WTC11 (cell line): ENCODE measurements around the gene CAP1. TPM values are rescaled to one million over a fixed set of nuclear protein-coding genes. Genes with fewer than 3 reads are reported as not detected.

ENCODE experiments used
- AR ChIP-seq: fragments of 250-450 bp; sonication (Bioruptor Pico); IDR thresholded peaks from 2 replicates; pipeline ENCODE4 v1.9.0; 2021; ENCODE audit warnings: mild to moderate bottlenecking
- ARID4B ChIP-seq: sonication (generic); formaldehyde crosslinking; IDR thresholded peaks from 2 replicates; pipeline ENCODE4 v1.8.0; 2023; ENCODE audit warnings: missing genetic modification reagents, mild to moderate bottlenecking, borderline replicate concordance
- ATF3 ChIP-seq: sonication (generic); formaldehyde crosslinking; conservative IDR thresholded peaks from 2 replicates; pipeline ENCODE4 v1.8.1; 2022; ENCODE audit warnings: mild to moderate bottlenecking, missing genetic modification reagents
- ELF4 ChIP-seq: sonication (generic); formaldehyde crosslinking; IDR thresholded peaks from 2 replicates; pipeline ENCODE4 v1.8.1; 2022; ENCODE audit warnings: low read depth, mild to moderate bottlenecking, moderate library complexity, missing genetic modification reagents
- FOXP4 ChIP-seq: sonication (generic); formaldehyde crosslinking; IDR thresholded peaks from 2 replicates; pipeline ENCODE4 v1.8.0; 2022; ENCODE audit warnings: mild to moderate bottlenecking, missing genetic modification reagents
- GTF2I ChIP-seq: fragments of 250-450 bp; sonication (Bioruptor Pico); conservative IDR thresholded peaks from 2 replicates; pipeline ENCODE4 v1.4.0; 2021; ENCODE audit warnings: mild to moderate bottlenecking
- HMGA2 ChIP-seq: fragments of 250-450 bp; sonication (Bioruptor Pico); IDR thresholded peaks from 2 replicates; pipeline ENCODE4 v1.4.0; 2021; ENCODE audit warnings: mild to moderate bottlenecking, moderate library complexity
- MAX ChIP-seq: sonication (generic); formaldehyde crosslinking; IDR thresholded peaks from 2 replicates; pipeline ENCODE4 v1.8.0; 2022; ENCODE audit warnings: mild to moderate bottlenecking, missing genetic modification reagents
- MYBL2 ChIP-seq: sonication (generic); formaldehyde crosslinking; IDR thresholded peaks from 2 replicates; pipeline ENCODE4 v1.8.1; 2023; ENCODE audit warnings: mild to moderate bottlenecking, moderate library complexity, missing genetic modification reagents
- NFATC4 ChIP-seq: fragments of 250-450 bp; sonication (Bioruptor Pico); IDR thresholded peaks from 2 replicates; pipeline ENCODE4 v1.9.0; 2021; ENCODE audit warnings: mild to moderate bottlenecking
- NR3C1 ChIP-seq: sonication (generic); formaldehyde crosslinking; conservative IDR thresholded peaks from 2 replicates; pipeline ENCODE4 v1.8.1; 2023; ENCODE audit warnings: low read depth, mild to moderate bottlenecking, missing genetic modification reagents
- OVOL2 ChIP-seq: fragments of 250-450 bp; sonication (Bioruptor Pico); IDR thresholded peaks from 2 replicates; pipeline ENCODE4 v1.9.0; 2021; ENCODE audit warnings: mild to moderate bottlenecking, borderline replicate concordance
- PRRX2 ChIP-seq: fragments of 250-450 bp; sonication (Bioruptor Pico); IDR thresholded peaks from 2 replicates; pipeline ENCODE4 v1.8.0; 2021; ENCODE audit warnings: mild to moderate bottlenecking
- SMAD4 ChIP-seq: sonication (generic); formaldehyde crosslinking; IDR thresholded peaks from 2 replicates; pipeline ENCODE4 v1.8.0; 2022; ENCODE audit warnings: mild to moderate bottlenecking, missing genetic modification reagents
- STAT6 ChIP-seq: sonication (generic); formaldehyde crosslinking; conservative IDR thresholded peaks from 2 replicates; pipeline ENCODE4 v1.8.1; 2023; ENCODE audit warnings: mild to moderate bottlenecking, low read depth, missing genetic modification reagents, moderate library complexity
- ZBTB21 ChIP-seq: sonication (generic); formaldehyde crosslinking; IDR thresholded peaks from 2 replicates; pipeline ENCODE4 v1.8.1; 2023; ENCODE audit warnings: mild to moderate bottlenecking, missing genetic modification reagents, borderline replicate concordance
- ZNF281 ChIP-seq: sonication (generic); formaldehyde crosslinking; IDR thresholded peaks from 2 replicates; pipeline ENCODE4 v1.8.0; 2023; ENCODE audit warnings: mild to moderate bottlenecking, missing genetic modification reagents
- ZNF317 ChIP-seq: sonication (generic); formaldehyde crosslinking; IDR thresholded peaks from 2 replicates; pipeline ENCODE4 v1.8.1; 2023; ENCODE audit warnings: low read depth, mild to moderate bottlenecking, moderate library complexity, missing genetic modification reagents, borderline replicate concordance
- ZNF396 ChIP-seq: fragments of 250-450 bp; sonication (Bioruptor Pico); IDR thresholded peaks from 2 replicates; pipeline ENCODE4 v1.8.0; 2021; ENCODE audit warnings: mild to moderate bottlenecking, moderate library complexity, borderline replicate concordance
- ZNF512 ChIP-seq: sonication (generic); formaldehyde crosslinking; IDR thresholded peaks from 2 replicates; pipeline ENCODE4 v1.8.1; 2022; ENCODE audit warnings: missing genetic modification reagents, borderline replicate concordance
- total RNA-seq: library from RNA; stranded (reverse); gene quantifications from 3 replicates; pipeline ENCODE4 v1.2.3, GENCODE V29; 2021

CAP1 gene
- total RNA-seq, 1 experiment from 2014 or later = 304 TPM

GRCh38 chr1:40096977-40097782 lies 56.7 kb downstream of the CAP1 start, which contains the start of gene PPT1 (continued):
- TF ChIP-seq ZBTB21 (CRISPR knock-in tag) (no peak), NFATC4 (CRISPR knock-in tag) (no peak), STAT6 (CRISPR knock-in tag) (no peak), ZNF281 (CRISPR knock-in tag) (no peak), NR3C1 (CRISPR knock-in tag) (no peak), ELF4 (CRISPR knock-in tag) (no peak), MAX (CRISPR knock-in tag) (peak; percentile 96), MYBL2 (CRISPR knock-in tag) (peak; percentile 80; the same call in 1 of the 2 replicates), ZNF512 (no peak), HMGA2 (CRISPR knock-in tag) (no peak), GTF2I (CRISPR knock-in tag) (no peak), SMAD4 (CRISPR knock-in tag) (0 out of 2 replicates have a peak, but pooled peaks have one; percentile 30), ATF3 (CRISPR knock-in tag) (no peak), ARID4B (CRISPR knock-in tag) (peak; percentile 71; the same call in 1 of the 2 replicates), ZNF317 (CRISPR knock-in tag) (no peak), ZNF396 (no peak), PRRX2 (CRISPR knock-in tag) (no peak), FOXP4 (CRISPR knock-in tag) (peak; percentile 48; the same call in 1 of the 2 replicates), AR (0 out of 2 replicates have a peak, but pooled peaks have one; percentile 49), OVOL2 (CRISPR knock-in tag) (no peak)
